ENCODE data around the gene SLC35G1. TPM values are rescaled to one million over a fixed set of nuclear protein-coding genes. Genes with fewer than 3 reads are reported as not detected.

SLC35G1 gene
- total RNA-seq, 1 donor from 2014 or later, result 13.9 TPM

DNA sequence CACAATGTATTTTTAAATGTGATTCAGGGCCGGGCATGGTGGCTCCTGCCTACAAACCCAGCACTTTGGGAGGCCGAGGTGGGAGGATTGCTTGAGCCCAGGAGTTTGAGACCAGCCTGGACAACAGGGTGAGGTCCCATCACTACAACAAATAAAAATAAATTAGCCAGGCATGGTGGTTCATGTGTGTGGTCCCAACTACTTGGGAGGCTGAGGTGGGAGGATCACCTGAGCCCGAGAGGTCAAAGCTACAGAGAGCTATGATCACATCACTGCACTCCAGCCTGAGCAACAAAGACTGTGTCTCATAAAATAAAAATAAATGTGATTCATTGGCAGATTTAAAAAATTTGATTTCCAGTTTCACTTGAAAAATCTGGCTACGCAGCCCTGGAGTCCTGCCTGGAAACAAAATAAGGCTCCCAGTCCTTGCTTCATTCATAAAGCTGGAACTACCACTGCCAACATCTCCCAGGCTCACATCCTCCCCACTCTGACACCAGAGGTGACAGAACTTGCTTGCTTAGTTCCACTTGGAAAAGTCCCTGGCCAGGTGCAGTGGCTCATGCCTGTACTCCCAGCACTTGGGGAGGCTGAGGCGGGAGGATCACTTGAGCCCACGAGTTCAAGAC lies 27.9 kb upstream of the SLC35G1 start:
- Mint-ChIP-seq H3K9me3 (peaks cover 5% of the 10 kb centered on the region), H3K27ac (no peak overlapping the region), H3K4me1 (ENCODE audit: unreplicated experiment) (no peaks in the 10 kb centered on the region), H3K27me3 (peaks cover 22% of the 10 kb centered on the region), H3K36me3 (no peaks in the 10 kb centered on the region), H3K4me3 (no peak overlapping the region)
- TF ChIP-seq, protein P1, sequence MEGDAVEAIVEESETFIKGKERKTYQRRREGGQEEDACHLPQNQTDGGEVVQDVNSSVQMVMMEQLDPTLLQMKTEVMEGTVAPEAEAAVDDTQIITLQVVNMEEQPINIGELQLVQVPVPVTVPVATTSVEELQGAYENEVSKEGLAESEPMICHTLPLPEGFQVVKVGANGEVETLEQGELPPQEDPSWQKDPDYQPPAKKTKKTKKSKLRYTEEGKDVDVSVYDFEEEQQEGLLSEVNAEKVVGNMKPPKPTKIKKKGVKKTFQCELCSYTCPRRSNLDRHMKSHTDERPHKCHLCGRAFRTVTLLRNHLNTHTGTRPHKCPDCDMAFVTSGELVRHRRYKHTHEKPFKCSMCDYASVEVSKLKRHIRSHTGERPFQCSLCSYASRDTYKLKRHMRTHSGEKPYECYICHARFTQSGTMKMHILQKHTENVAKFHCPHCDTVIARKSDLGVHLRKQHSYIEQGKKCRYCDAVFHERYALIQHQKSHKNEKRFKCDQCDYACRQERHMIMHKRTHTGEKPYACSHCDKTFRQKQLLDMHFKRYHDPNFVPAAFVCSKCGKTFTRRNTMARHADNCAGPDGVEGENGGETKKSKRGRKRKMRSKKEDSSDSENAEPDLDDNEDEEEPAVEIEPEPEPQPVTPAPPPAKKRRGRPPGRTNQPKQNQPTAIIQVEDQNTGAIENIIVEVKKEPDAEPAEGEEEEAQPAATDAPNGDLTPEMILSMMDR (conservative IDR thresholded peaks at IDR 0.05), result no peak
- DNase-seq (ENCODE audit: extremely low spot score, unreplicated experiment), result no peak

DNA sequence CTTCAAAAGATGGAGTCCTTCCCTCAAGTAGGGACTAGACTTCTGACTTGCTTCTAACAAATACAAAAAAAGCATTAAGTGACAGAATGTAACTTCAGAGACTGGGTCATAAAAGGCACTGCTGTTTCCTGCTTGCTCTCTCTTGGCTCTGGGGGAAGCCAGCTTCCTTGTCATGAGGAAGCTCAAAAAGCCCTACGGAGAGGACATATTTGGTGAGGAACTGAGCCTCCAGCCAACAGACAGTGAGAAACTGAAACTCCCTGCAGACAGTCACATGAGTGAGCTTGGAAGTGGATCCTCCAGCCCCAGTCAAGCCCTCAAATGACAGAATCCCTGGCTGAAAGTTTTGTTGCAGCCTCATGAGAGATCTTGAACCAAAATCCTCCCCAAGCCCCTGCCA lies 26.3 kb upstream of the SLC35G1 start:
- H3K4me3 Mint-ChIP-seq, result no peak overlapping the region
- TF ChIP-seq, protein P1 (conservative IDR thresholded peaks at IDR 0.05), result no peak
- no peaks in the 10 kb centered on the region for H3K36me3 Mint-ChIP-seq
- peaks cover 5% of the 10 kb centered on the region for H3K9me3 Mint-ChIP-seq
- no peak for DNase-seq (ENCODE audit: extremely low spot score, unreplicated experiment)
- peaks cover 22% of the 10 kb centered on the region for H3K27me3 Mint-ChIP-seq
- H3K27ac Mint-ChIP-seq, result no peak overlapping the region
- no peaks in the 10 kb centered on the region for H3K4me1 Mint-ChIP-seq (ENCODE audit: unreplicated experiment)

- H3K4me3 Mint-ChIP-seq, result no peak overlapping the region
- peaks cover 8% of the 10 kb centered on the region for H3K9me3 Mint-ChIP-seq
- peaks cover 19% of the 10 kb centered on the region for H3K27me3 Mint-ChIP-seq
- H3K4me1 Mint-ChIP-seq (ENCODE audit: unreplicated experiment), result peaks cover 14% of the 10 kb centered on the region
- no peak for DNase-seq (ENCODE audit: extremely low spot score, unreplicated experiment)
- TF ChIP-seq, protein P1 (conservative IDR thresholded peaks at IDR 0.05), result no peak
- H3K36me3 Mint-ChIP-seq, result no peaks in the 10 kb centered on the region
- no peak overlapping the region for H3K27ac Mint-ChIP-seq
These were observed 22.0 kb upstream of the SLC35G1 start for GRCh38 chr10:93871671-93872204.

GRCh38 chr10:93872375-93873158 lies 21.2 kb upstream of the SLC35G1 start:
- TF ChIP-seq, protein P1 (conservative IDR thresholded peaks at IDR 0.05), result no peak
- peaks cover 14% of the 10 kb centered on the region for H3K4me1 Mint-ChIP-seq (ENCODE audit: unreplicated experiment)
- DNase-seq (ENCODE audit: extremely low spot score, unreplicated experiment), result no peak
- H3K4me3 Mint-ChIP-seq, result no peak overlapping the region
- peaks cover 16% of the 10 kb centered on the region for H3K27me3 Mint-ChIP-seq
- H3K9me3 Mint-ChIP-seq, result peaks cover 8% of the 10 kb centered on the region
- peak overlapping the region; percentile 51 for H3K27ac Mint-ChIP-seq
- H3K36me3 Mint-ChIP-seq, result no peaks in the 10 kb centered on the region

DNA sequence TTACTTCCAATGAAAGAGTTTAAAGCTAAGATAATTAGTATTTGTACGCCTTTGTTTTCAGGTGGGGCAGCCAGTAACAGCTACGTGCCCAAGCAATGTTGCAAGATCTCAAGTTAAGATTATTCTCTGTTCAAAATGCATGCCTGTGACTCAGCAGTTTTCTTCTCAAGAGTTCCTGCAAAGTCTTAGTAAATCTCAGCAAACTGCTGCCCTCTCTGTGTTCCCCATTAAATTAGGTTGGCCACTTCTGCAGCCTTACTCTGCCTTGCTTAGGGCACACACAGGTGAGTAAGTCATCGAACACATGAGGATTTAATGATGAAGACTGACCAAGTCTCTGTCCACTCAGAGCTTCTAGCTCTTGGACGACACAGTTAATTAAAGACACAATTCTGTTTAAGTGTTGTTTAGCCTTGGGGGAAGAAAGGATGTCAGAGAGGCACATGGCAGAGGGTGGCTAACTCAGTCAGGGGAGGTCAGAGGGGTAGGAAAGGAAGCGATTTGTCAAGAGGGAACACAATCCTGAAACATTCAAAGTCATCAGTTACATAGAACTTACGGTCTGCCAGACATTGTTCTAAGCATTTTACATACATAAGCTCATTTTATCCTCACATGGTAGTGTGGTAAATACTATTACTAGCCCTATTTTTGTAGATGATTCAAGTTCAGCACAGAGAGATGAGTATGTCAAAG lies 20.2 kb upstream of the SLC35G1 start:
- Mint-ChIP-seq H3K27ac (peak overlapping the region; percentile 81), H3K36me3 (no peaks in the 10 kb centered on the region)
- TF ChIP-seq, protein P1 (conservative IDR thresholded peaks at IDR 0.05), result no peak

More for the DNA sequence above, 20.2 kb upstream of the SLC35G1 start:
- Mint-ChIP-seq H3K4me1 (ENCODE audit: unreplicated experiment) (peaks cover 14% of the 10 kb centered on the region), H3K4me3 (peak overlapping the region; percentile 32), H3K9me3 (peaks cover 4% of the 10 kb centered on the region), H3K27me3 (peaks cover 10% of the 10 kb centered on the region)
- DNase-seq (ENCODE audit: extremely low spot score, unreplicated experiment), result no peak

All from type B pancreatic cell (in vitro differentiated cells).